Natural killer cell (primary cell): ENCODE data around the gene BSDC1. TPM values are rescaled to one million over a fixed set of nuclear protein-coding genes. Genes with fewer than 3 reads are reported as not detected.
A peak's percentile ranks its signal among the peaks of the same experiment; 100 is the strongest.

Experiments used
- ATAC-seq, 3 donors: fragments of 150-1000 bp in 2 of 3; fragments of 200-7000 bp in 1 of 3; cut with Tn5 transposase; 1 replicate in 1 of 3; 2 replicates in 2 of 3; pipeline ENCODE4 v1.10.0; 2021; ENCODE audit warnings: mild to moderate bottlenecking in 2 of 3, moderate library complexity in 2 of 3
- DNase-seq, 2 donors: peaks; one replicate each; pipeline versions ENCODE4 v3.0.0 to v3.0.0-alpha.2; 2013 to 2021; ENCODE audit warnings: mixed read lengths in 1 of 2
- H3K27ac ChIP-seq: one replicate; pipeline ENCODE4 v1.5.1; 2013; ENCODE audit warnings: mild to moderate bottlenecking, low read length
- H3K27me3 ChIP-seq: one replicate; pipeline ENCODE4 v1.6.1; 2013; ENCODE audit warnings: low read length; ENCODE audit not compliant: control insufficient read depth, insufficient read depth
- H3K36me3 ChIP-seq: one replicate; pipeline ENCODE4 v1.6.1; 2013; ENCODE audit warnings: low read length; ENCODE audit not compliant: control insufficient read depth, insufficient read depth
- H3K4me1 ChIP-seq: one replicate; pipeline ENCODE4 v1.6.1; 2013; ENCODE audit warnings: low read length; ENCODE audit not compliant: control insufficient read depth, insufficient read depth
- H3K4me3 ChIP-seq: one replicate; pipeline ENCODE4 v1.5.1; 2013; ENCODE audit warnings: low read length
- H3K9me3 ChIP-seq: one replicate; pipeline ENCODE4 v1.6.1; 2013; ENCODE audit warnings: low read length; ENCODE audit not compliant: control insufficient read depth, insufficient read depth
- H3K27ac Mint-ChIP-seq, 2 donors: one replicate each; pipeline ENCODE4 v1.8.0; 2022; ENCODE audit warnings: mild to moderate bottlenecking in 2 of 2, mixed read lengths in 2 of 2, moderate library complexity in 1 of 2
- H3K27me3 Mint-ChIP-seq, 2 donors: one replicate each; pipeline ENCODE4 v1.8.0; 2022; ENCODE audit warnings: low read depth in 2 of 2, mixed read lengths in 2 of 2
- H3K36me3 Mint-ChIP-seq: one replicate; pipeline ENCODE4 v1.8.0; 2022; ENCODE audit warnings: mixed read lengths
- H3K4me1 Mint-ChIP-seq, 2 donors: one replicate each; pipeline ENCODE4 v1.8.0; 2022; ENCODE audit warnings: mixed read lengths in 2 of 2
- H3K4me3 Mint-ChIP-seq: one replicate; pipeline ENCODE4 v1.8.0; 2022; ENCODE audit warnings: mild to moderate bottlenecking, moderate library complexity, mixed read lengths
- H3K9me3 Mint-ChIP-seq, 2 donors: one replicate each; pipeline ENCODE4 v1.8.0; 2022; ENCODE audit warnings: mixed read lengths in 2 of 2
- CTCF ChIP-seq: fragments of 200-600 bp; IDR thresholded peaks from one replicate; pipeline ENCODE4 v1.8.0; 2022; ENCODE audit warnings: antibody characterized with exemption
- WGBS: methylation state at CpG from one replicate; pipeline ENCODE4 v1.1.7; 2013; ENCODE audit warnings: missing lambda C conversion rate; ENCODE audit not compliant: insufficient coverage; 5-methylcytosine and 5-hydroxymethylcytosine counted together
- intact Hi-C: fragments of 100-400 bp; cut with micrococcal nuclease; formaldehyde crosslinking; loops from one replicate; pipeline ENCODE4 v1.14.2; 2022
- total RNA-seq, 4 donors: library from RNA; stranded (reverse); fragments of 120-200 nt in 1 of 4; gene quantifications; one replicate each; pipeline versions ENCODE4 v1.2.3 to v1.2.4, GENCODE V29; 2013 to 2022

The BSDC1 gene
- total RNA-seq, 3 donors from 2014 or later (not counting 1 experiment from before 2014, with no cell fraction given) = 150 to 203 (median 174) TPM

DNA sequence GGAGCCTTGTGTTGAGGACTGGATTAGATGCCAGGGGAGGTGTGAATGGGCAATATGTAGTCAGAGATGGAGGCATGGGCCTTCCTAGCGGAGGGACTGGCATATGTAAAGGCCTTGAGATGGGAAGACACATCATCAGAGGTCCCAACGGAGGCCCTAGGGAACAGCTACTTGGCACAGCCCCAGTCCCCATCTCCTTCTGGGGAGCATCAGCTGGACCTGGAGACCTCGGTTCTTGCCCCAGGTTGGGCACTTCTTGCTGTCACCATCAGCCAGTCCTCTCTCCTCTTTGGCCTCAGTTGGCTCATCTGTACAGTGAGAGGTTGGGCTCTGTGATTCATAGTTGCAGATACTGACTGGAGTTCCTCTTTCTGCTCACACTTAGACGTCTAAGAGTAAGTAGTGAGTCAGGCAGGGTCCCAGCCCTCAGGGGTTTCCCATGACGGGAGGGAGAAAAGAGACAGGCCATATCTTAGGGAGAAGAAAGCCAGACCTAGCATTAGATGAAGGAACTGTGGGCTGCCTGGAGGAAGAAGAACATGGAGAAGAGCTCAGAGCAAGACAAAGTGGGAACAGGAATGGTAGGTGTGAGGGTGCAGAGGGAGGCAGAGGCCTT lies 54.8 kb downstream of the BSDC1 start:
- ATAC-seq (no peak), DNase-seq (peak in 1 of 2 donors; percentile 29)
- no peaks in the 10 kb centered on the region for H3K36me3 Mint-ChIP-seq
- Histone ChIP-seq H3K27ac (no peak overlapping the region), H3K4me1 (peaks cover 49% of the 10 kb centered on the region), H3K36me3 (no peaks in the 10 kb centered on the region), H3K27me3 (no peaks in the 10 kb centered on the region), H3K9me3 (no peaks in the 10 kb centered on the region), H3K4me3 (no peak overlapping the region)
- peaks cover 24 to 42% of the 10 kb centered on the region in 2 donors for H3K4me1 Mint-ChIP-seq
- 78% methylated on average over 5 of the region's 5 CpGs for WGBS
- no peaks in the 10 kb centered on the region for H3K9me3 Mint-ChIP-seq
- peak overlapping the region in 1 of 2 donors; percentile 13 for H3K27ac Mint-ChIP-seq
- TF ChIP-seq CTCF = no peak
- no peak overlapping the region for H3K4me3 Mint-ChIP-seq
- intact Hi-C loops = loop anchor here (5.0 kb wide), 1 partner anchor 117 kb away; the partner anchor contains the start of genes EIF3I and TMEM234
- peaks cover 0 to 3% of the 10 kb centered on the region in 2 donors for H3K27me3 Mint-ChIP-seq

GRCh38 chr1:32338637-32339145 lies 55.5 kb downstream of the BSDC1 start:
- H3K27ac ChIP-seq = no peak overlapping the region
- Mint-ChIP-seq H3K9me3 (no peaks in the 10 kb centered on the region), H3K27ac (peak overlapping the region in 1 of 2 donors; percentile 87), H3K36me3 (no peaks in the 10 kb centered on the region), H3K4me3 (peak overlapping the region; percentile 26), H3K4me1 (peaks cover 24 to 49% of the 10 kb centered on the region in 2 donors), H3K27me3 (peaks cover 0 to 3% of the 10 kb centered on the region in 2 donors)
- no peak for DNase-seq
- WGBS = 94% methylated on average over 14 of the region's 14 CpGs
- intact Hi-C loops = loop anchor here (5.0 kb wide), 1 partner anchor 116 kb away; the partner anchor contains the start of genes EIF3I and TMEM234
- H3K4me1 ChIP-seq = peaks cover 52% of the 10 kb centered on the region
- no peaks in the 10 kb centered on the region for H3K27me3 ChIP-seq
- H3K4me3 ChIP-seq = no peak overlapping the region
- peaks cover 4% of the 10 kb centered on the region for H3K36me3 ChIP-seq
- no peak for ATAC-seq
- TF ChIP-seq CTCF = no peak
- no peaks in the 10 kb centered on the region for H3K9me3 ChIP-seq

GRCh38 chr1:32337855-32338636 lies 56.2 kb downstream of the BSDC1 start:
- H3K4me3 Mint-ChIP-seq = peak overlapping the region; percentile 26
- no peaks in the 10 kb centered on the region for H3K9me3 Mint-ChIP-seq
- Histone ChIP-seq H3K4me3 (no peak overlapping the region), H3K36me3 (peaks cover 10% of the 10 kb centered on the region), H3K4me1 (peaks cover 52% of the 10 kb centered on the region), H3K27me3 (no peaks in the 10 kb centered on the region), H3K9me3 (no peaks in the 10 kb centered on the region), H3K27ac (peak overlapping the region; percentile 51)
- H3K27ac Mint-ChIP-seq = peak overlapping the region; percentile 19 to 87
- ATAC-seq (peak; percentile 34 to 57 (median 45)), DNase-seq (peak; percentile 41 to 59)
- 54% methylated on average over 16 of the region's 16 CpGs for WGBS
- TF ChIP-seq CTCF = no peak
- H3K27me3 Mint-ChIP-seq = peaks cover 0 to 3% of the 10 kb centered on the region in 2 donors
- peaks cover 24 to 52% of the 10 kb centered on the region in 2 donors for H3K4me1 Mint-ChIP-seq
- intact Hi-C loops = loop anchor here (1.0 to 5.0 kb wide), 2 partner anchors 13 to 116 kb away; partner anchors contain the start of genes EIF3I and TMEM234
- H3K36me3 Mint-ChIP-seq = no peaks in the 10 kb centered on the region
